Choroid plexus epithelial cell (primary cell): ENCODE results near the gene CNNM3.

Experiments used
- DNase-seq: peaks from one replicate; pipeline ENCODE4 v3.0.0-alpha.2; 2010; ENCODE audit warnings: low read depth
- H3K4me3 ChIP-seq: 2 replicates; pipeline ENCODE4 v1.5.1; 2011; ENCODE audit warnings: low read depth, mild to moderate bottlenecking, control low read depth, low read length, moderate library complexity
- TF ChIP-seq, protein P1 (sequence below): conservative IDR thresholded peaks from 2 replicates; pipeline ENCODE4 v1.5.1; 2011; ENCODE audit warnings: low read depth, mild to moderate bottlenecking, control low read depth, inconsistent platforms, low read length, moderate library complexity

CNNM3 gene

DNA sequence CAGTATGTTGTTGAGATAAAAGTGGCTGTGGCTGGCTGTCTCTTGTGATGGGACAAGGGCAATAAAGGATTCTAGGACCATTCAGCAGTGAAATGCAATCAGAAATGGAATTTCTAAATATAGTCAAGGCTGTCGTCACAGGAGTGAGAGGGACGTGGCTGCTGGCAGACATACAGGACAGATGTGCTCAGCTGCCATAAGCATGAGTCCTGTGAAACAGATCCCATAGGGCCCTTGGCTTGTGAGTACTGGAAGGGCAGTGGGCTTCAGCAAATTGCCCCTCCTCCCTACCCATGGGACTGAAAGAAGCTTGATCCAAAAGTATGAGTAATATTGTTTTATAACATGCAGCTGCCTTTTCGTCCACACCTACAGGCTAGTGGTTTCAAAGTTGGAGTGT is 4.2 kb upstream of the CNNM3 start:
- peak; percentile 21 for DNase-seq
- no peak overlapping the region for H3K4me3 ChIP-seq

DNA sequence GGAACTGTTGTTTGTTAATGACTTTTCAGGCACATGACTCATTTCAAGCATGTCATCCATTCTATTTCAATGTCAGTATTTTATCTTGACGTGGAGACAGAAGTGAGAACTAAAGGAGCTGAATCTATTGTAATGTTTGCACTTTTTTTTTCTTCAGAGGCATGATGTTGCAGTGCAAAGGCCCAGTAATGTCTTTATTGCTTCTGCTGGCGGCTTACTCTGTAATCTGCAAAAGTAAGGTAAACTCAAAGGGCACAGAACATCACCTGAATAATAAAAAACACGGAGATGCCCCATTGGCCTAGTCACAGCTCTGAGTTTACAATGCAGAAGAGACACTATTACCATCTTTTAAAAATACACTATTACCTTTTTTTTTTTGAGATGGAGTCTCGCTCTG is 2.4 kb upstream of the CNNM3 start:
- no peak overlapping the region for H3K4me3 ChIP-seq
- TF ChIP-seq, protein P1, sequence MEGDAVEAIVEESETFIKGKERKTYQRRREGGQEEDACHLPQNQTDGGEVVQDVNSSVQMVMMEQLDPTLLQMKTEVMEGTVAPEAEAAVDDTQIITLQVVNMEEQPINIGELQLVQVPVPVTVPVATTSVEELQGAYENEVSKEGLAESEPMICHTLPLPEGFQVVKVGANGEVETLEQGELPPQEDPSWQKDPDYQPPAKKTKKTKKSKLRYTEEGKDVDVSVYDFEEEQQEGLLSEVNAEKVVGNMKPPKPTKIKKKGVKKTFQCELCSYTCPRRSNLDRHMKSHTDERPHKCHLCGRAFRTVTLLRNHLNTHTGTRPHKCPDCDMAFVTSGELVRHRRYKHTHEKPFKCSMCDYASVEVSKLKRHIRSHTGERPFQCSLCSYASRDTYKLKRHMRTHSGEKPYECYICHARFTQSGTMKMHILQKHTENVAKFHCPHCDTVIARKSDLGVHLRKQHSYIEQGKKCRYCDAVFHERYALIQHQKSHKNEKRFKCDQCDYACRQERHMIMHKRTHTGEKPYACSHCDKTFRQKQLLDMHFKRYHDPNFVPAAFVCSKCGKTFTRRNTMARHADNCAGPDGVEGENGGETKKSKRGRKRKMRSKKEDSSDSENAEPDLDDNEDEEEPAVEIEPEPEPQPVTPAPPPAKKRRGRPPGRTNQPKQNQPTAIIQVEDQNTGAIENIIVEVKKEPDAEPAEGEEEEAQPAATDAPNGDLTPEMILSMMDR: no peak
- DNase-seq: no peak

More for the DNA sequence above, 4.2 kb upstream of the CNNM3 start:
- TF ChIP-seq, protein P1: no peak

DNA sequence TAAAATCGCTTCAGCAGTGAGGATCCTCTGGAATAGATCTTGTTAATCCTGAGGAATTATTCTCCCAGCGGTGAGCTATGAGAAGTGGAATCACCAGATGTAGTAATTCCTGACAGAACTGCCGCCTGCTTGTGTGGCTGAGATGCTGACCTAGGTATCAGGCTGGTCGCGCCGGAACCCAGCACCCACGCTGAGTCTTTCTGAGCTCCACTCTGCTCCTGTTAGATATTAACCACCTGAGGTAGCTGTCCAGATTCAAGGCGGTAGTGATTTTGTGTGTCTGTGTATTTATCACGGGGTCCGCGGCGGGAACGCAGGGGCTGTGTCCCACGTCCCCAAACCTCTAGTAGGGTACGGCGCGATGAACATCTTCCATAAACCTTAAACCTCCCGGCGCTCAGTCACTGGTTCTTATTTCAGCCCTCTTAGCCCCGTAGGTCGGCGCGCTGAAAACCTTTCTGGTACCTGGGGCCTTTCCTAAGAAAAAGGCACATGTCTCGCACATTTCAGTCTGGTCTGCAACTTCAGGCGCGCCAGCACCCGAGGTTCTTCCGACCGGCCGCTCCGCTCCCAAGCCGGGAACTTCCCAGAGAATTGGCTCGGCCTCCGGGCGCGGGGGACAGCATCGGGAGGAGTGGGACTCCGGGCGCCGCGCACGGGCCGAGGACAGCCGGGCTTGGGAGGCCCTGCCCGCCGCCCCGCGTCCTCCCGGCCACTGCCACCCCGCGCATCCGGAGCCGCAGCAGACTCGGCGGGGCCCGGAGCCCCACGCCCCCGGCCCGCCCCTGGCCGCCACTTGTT is 542 bp upstream of the CNNM3 start:
- peak; percentile 63 for DNase-seq
- H3K4me3 ChIP-seq: peak overlapping the region; percentile 70
- TF ChIP-seq, protein P1: peak; percentile 3

DNA sequence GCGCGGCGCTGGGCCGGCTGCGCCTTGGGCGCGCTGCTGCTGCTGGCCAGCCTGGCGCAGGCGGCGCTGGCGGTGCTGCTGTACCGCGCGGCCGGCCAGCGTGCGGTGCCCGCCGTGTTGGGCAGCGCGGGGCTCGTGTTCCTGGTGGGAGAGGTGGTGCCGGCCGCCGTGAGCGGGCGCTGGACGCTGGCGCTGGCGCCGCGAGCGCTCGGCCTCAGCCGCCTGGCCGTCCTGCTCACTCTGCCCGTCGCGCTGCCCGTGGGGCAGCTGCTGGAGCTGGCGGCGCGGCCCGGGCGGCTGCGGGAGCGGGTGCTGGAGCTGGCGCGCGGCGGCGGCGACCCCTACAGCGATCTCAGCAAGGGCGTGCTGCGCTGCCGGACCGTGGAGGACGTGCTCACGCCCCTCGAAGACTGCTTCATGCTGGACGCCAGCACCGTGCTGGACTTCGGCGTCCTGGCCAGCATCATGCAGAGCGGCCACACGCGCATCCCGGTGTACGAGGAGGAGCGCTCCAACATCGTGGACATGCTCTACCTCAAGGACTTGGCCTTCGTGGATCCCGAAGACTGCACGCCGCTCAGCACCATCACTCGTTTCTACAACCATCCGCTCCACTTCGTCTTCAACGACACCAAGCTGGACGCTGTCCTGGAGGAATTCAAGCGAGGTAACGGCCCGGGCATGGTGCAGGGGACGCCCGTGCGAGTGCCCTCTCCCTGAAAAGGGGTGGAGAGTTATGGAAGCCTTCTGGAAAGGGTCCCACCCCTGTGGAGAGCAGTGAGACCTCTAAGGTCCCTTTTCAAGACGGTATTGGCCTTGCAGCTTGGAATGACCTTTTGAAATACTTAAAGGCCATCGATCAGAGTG is 1.0 kb downstream of the CNNM3 start:
- TF ChIP-seq, protein P1: no peak
- H3K4me3 ChIP-seq: peak overlapping the region; percentile 70
- DNase-seq: peak; percentile 40

DNA sequence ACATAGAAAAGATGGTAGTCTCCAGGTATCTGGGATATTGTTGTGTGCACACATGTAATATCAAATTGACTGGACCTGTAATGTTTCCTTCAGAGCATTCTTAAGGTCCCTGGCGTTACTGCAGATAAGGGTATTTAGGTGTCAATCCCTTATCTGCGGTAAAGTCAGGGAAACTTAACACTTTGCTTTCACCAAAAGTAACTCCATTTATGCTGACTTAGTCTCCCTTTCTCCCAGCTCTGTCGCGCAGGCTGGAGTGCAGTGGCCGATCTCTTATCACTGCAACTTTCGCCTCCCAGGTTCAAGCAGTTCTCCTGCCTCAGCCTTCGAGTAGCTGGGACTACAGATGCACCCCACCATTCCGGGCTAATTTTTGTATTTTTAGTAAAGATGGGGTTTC is 1.8 kb downstream of the CNNM3 start:
- no peak overlapping the region for H3K4me3 ChIP-seq
- TF ChIP-seq, protein P1: no peak
- DNase-seq: no peak

DNA sequence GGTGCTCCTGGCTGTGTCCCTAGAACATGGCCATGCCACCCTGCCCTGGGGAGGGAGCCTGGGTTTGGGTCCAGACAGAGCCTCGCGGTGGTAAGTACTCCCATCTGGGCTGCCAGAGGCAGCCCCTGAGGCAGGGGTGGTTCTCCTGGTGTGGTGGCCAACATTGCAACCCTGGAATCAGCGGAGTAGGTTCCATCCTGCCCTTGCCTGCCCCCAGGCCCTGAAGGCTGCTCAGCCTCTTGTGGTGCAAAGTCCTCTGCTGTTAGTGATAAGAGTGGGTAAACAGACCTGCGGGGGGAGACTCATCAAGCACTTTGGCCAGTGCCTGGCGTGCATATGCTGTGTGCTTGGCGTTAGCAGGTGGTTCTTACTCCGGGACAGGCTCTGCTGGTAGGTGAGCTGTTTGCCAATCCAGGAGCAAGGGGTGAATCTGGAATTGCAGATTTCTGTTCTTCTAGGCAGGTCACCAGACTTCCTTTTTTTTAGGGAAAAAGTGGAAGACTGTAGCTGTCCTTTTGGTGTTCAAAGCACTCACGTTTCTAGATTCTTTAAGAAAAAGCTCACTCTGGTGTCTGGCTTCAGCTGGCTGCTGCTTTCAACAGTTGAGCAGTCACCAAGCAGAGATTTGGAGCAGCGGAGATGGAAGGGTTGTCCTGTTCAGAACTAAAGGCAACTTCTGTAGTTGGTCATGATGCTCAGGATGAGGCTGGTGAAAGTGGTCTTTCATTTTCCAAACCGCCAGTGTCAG is 3.2 kb downstream of the CNNM3 start:
- no peak for DNase-seq
- TF ChIP-seq, protein P1: no peak
- H3K4me3 ChIP-seq: no peak overlapping the region
